ENCODE results near the gene ZNF784. TPM values are rescaled to one million over a fixed set of nuclear protein-coding genes. Genes with fewer than 3 reads are reported as not detected.
A peak's percentile ranks its signal among the peaks of the same experiment; 100 is the strongest.

The ZNF784 gene
- total RNA-seq, 1 experiment from 2014 or later = 3.1 TPM

- ChIA-PET POLR2A (interaction anchor here (3.8 kb wide), 1 partner anchor 9 kb away, joined by 26 read pairs; the partner anchor contains the start of genes FIZ1 and ZNF524), CTCF (interaction anchor here (0.6 to 1.0 kb wide), 2 partner anchors 9 to 41 kb away, joined by 3 read pairs; partner anchors contain the start of gene FIZ1)
- TF ChIP-seq, protein P1, sequence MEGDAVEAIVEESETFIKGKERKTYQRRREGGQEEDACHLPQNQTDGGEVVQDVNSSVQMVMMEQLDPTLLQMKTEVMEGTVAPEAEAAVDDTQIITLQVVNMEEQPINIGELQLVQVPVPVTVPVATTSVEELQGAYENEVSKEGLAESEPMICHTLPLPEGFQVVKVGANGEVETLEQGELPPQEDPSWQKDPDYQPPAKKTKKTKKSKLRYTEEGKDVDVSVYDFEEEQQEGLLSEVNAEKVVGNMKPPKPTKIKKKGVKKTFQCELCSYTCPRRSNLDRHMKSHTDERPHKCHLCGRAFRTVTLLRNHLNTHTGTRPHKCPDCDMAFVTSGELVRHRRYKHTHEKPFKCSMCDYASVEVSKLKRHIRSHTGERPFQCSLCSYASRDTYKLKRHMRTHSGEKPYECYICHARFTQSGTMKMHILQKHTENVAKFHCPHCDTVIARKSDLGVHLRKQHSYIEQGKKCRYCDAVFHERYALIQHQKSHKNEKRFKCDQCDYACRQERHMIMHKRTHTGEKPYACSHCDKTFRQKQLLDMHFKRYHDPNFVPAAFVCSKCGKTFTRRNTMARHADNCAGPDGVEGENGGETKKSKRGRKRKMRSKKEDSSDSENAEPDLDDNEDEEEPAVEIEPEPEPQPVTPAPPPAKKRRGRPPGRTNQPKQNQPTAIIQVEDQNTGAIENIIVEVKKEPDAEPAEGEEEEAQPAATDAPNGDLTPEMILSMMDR (IDR thresholded peaks at IDR 0.05; ENCODE audit: unreplicated experiment) = no peak
- no peak overlapping the region for H3K4me3 Mint-ChIP-seq (ENCODE audit: unreplicated experiment)
- DNase-seq (ENCODE audit: unreplicated experiment) = no peak
- peaks cover 21% of the 10 kb centered on the region for H3K36me3 Mint-ChIP-seq (ENCODE audit: insufficient read depth, unreplicated experiment)
- no TSS peak for BruUV-seq (replicated peaks)
- no peaks in the 10 kb centered on the region for H3K9me3 Mint-ChIP-seq (ENCODE audit: unreplicated experiment)
- intact Hi-C loops (cut with micrococcal nuclease) = no loop called here
- H3K27ac Mint-ChIP-seq (ENCODE audit: low read depth, unreplicated experiment) = no peak overlapping the region
- H3K4me1 Mint-ChIP-seq (ENCODE audit: insufficient read depth, unreplicated experiment) = peaks cover 6% of the 10 kb centered on the region
- H3K27me3 Mint-ChIP-seq (ENCODE audit: insufficient read depth, unreplicated experiment) = peaks cover 8% of the 10 kb centered on the region
These were observed 34.3 kb downstream of the ZNF784 start for GRCh38 chr19:55590109-55590508.

DNA sequence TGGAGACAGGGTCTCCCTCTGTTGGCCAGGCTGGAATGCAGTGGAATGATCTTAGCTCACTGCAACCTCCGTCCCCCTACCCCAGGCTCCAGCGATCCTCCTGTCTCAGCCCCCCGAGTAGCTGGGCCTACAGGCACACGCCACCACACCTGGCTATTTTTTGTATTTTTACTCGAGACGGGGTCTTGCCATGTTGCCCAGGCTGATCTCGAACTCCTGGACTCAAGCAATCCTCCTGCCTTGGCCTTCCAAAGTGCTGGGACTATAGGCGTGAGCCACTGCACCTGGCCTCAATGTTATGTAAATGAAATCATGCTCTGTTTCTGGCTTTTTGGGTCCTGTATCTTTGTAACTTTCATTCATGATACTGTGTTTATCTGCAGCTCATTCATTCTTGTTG, 35.6 kb downstream of the ZNF784 start:
- TF ChIP-seq, protein P1 (IDR thresholded peaks at IDR 0.05; ENCODE audit: unreplicated experiment) = no peak
- no TSS peak for BruUV-seq (replicated peaks)
- no peak overlapping the region for H3K27ac Mint-ChIP-seq (ENCODE audit: low read depth, unreplicated experiment)
- H3K9me3 Mint-ChIP-seq (ENCODE audit: unreplicated experiment) = no peaks in the 10 kb centered on the region
- CTCF ChIA-PET = no interaction called here
- H3K36me3 Mint-ChIP-seq (ENCODE audit: insufficient read depth, unreplicated experiment) = peaks cover 13% of the 10 kb centered on the region
- intact Hi-C loops (cut with micrococcal nuclease) = no loop called here
- no peak overlapping the region for H3K4me3 Mint-ChIP-seq (ENCODE audit: unreplicated experiment)
- H3K4me1 Mint-ChIP-seq (ENCODE audit: insufficient read depth, unreplicated experiment) = peaks cover 7% of the 10 kb centered on the region
- DNase-seq (ENCODE audit: unreplicated experiment) = no peak
- POLR2A ChIA-PET = interaction anchor here (3.8 kb wide), 1 partner anchor 10 kb away, joined by 26 read pairs; the partner anchor contains the start of genes FIZ1 and ZNF524
- H3K27me3 Mint-ChIP-seq (ENCODE audit: insufficient read depth, unreplicated experiment) = peaks cover 18% of the 10 kb centered on the region

- CTCF ChIA-PET = interaction anchor here (0.7 to 1.5 kb wide), 5 partner anchors 10 to 41 kb away, joined by 3 to 6 read pairs (median 3); partner anchors contain the start of gene ZNF865
- Mint-ChIP-seq H3K36me3 (ENCODE audit: insufficient read depth, unreplicated experiment) (peaks cover 13% of the 10 kb centered on the region), H3K4me3 (ENCODE audit: unreplicated experiment) (peak overlapping the region; percentile 71), H3K27ac (ENCODE audit: low read depth, unreplicated experiment) (no peak overlapping the region), H3K4me1 (ENCODE audit: insufficient read depth, unreplicated experiment) (peaks cover 7% of the 10 kb centered on the region), H3K27me3 (ENCODE audit: insufficient read depth, unreplicated experiment) (peaks cover 18% of the 10 kb centered on the region), H3K9me3 (ENCODE audit: unreplicated experiment) (no peaks in the 10 kb centered on the region)
- intact Hi-C loops (cut with micrococcal nuclease) = no loop called here
- TF ChIP-seq, protein P1 (IDR thresholded peaks at IDR 0.05; ENCODE audit: unreplicated experiment) = no peak
- BruUV-seq (replicated peaks) = no TSS peak
- POLR2A ChIA-PET = interaction anchor here (1.0 to 3.8 kb wide), 2 partner anchors 12 to 14 kb away, joined by 7 to 26 read pairs; partner anchors contain the start of genes FIZ1 and ZNF524
- peak; percentile 94 for DNase-seq (ENCODE audit: unreplicated experiment)
These were observed 37.2 kb downstream of the ZNF784 start for GRCh38 chr19:55586976-55587668.

GRCh38 chr19:55585658-55586339, 38.6 kb downstream of the ZNF784 start:
- Mint-ChIP-seq H3K4me1 (ENCODE audit: insufficient read depth, unreplicated experiment) (peaks cover 17% of the 10 kb centered on the region), H3K9me3 (ENCODE audit: unreplicated experiment) (no peaks in the 10 kb centered on the region), H3K27me3 (ENCODE audit: insufficient read depth, unreplicated experiment) (peaks cover 18% of the 10 kb centered on the region), H3K27ac (ENCODE audit: low read depth, unreplicated experiment) (peak overlapping the region; percentile 21), H3K4me3 (ENCODE audit: unreplicated experiment) (peak overlapping the region; percentile 19), H3K36me3 (ENCODE audit: insufficient read depth, unreplicated experiment) (peaks cover 5% of the 10 kb centered on the region)
- CTCF ChIA-PET = interaction anchor here (1.2 kb wide), 1 partner anchor 20 kb away, joined by 3 read pairs; the partner anchor contains the start of gene ZNF865
- POLR2A ChIA-PET = interaction anchor here (1.3 kb wide), 1 partner anchor 13 kb away, joined by 3 read pairs; no protein-coding TSS in a partner anchor
- TF ChIP-seq, protein P1 (IDR thresholded peaks at IDR 0.05; ENCODE audit: unreplicated experiment) = no peak
- DNase-seq (ENCODE audit: unreplicated experiment) = no peak
- intact Hi-C loops (cut with micrococcal nuclease) = no loop called here
- no TSS peak for BruUV-seq (replicated peaks)
